AG08395 (cell line): ENCODE data around the gene TMEM30B.
"Not testable (repeated sequence)": the region's sequence is repeated elsewhere in the genome, so short reads cannot be mapped to it uniquely, and the experiment has no call there.

Source experiments
- DNase-seq: peaks from one replicate; pipeline ENCODE4 v3.0.0; 2012; ENCODE audit warnings: mixed read lengths, low spot score

The TMEM30B gene

GRCh38 chr14:61281186-61281947 is at the start of gene TMEM30B:
TMEM30B (minus strand) TSS chr14:61281338; CDS start chr14:61281147, 191 bp downstream.
- DNase-seq, result no peak

- DNase-seq, result no peak
These were observed 49.4 kb upstream of the TMEM30B start for GRCh38 chr14:61330511-61330910.

- no peak for DNase-seq
These were observed 48.4 kb upstream of the TMEM30B start for GRCh38 chr14:61329478-61330051.

GRCh38 chr14:61328626-61329262 is 47.6 kb upstream of the TMEM30B start:
- no peak for DNase-seq

GRCh38 chr14:61326847-61327246 is 45.7 kb upstream of the TMEM30B start:
- DNase-seq, result no peak

GRCh38 chr14:61326146-61326545 is 45.0 kb upstream of the TMEM30B start:
- DNase-seq, result no peak

GRCh38 chr14:61325166-61325565 is 44.0 kb upstream of the TMEM30B start:
- no peak for DNase-seq

GRCh38 chr14:61323970-61324369 is 42.8 kb upstream of the TMEM30B start:
- DNase-seq, result no peak

GRCh38 chr14:61322799-61323290 is 41.7 kb upstream of the TMEM30B start:
- DNase-seq, result no peak

GRCh38 chr14:61322011-61322798 is 41.1 kb upstream of the TMEM30B start:
- no peak for DNase-seq

- no peak for DNase-seq
These were observed 40.4 kb upstream of the TMEM30B start, which contains the start of gene PRKCH for GRCh38 chr14:61321385-61322010. PRKCH (plus strand) TSS chr14:61321579; CDS start chr14:61322102, 523 bp downstream.

- no peak for DNase-seq
These were observed 39.8 kb upstream of the TMEM30B start for GRCh38 chr14:61320806-61321384.

- not testable (repeated sequence) for DNase-seq
These were observed 39.0 kb upstream of the TMEM30B start for GRCh38 chr14:61320170-61320569.

GRCh38 chr14:61319706-61320105 is 38.6 kb upstream of the TMEM30B start:
- no peak for DNase-seq

GRCh38 chr14:61319086-61319485 is 37.9 kb upstream of the TMEM30B start:
- no peak for DNase-seq

GRCh38 chr14:61315313-61315712 is 34.2 kb upstream of the TMEM30B start:
- DNase-seq, result no peak

GRCh38 chr14:61308701-61309100 is 27.6 kb upstream of the TMEM30B start:
- DNase-seq, result not testable (repeated sequence)

GRCh38 chr14:61308198-61308597 is 27.1 kb upstream of the TMEM30B start:
- DNase-seq, result no peak

GRCh38 chr14:61304688-61305087 is 23.6 kb upstream of the TMEM30B start:
- no peak for DNase-seq

GRCh38 chr14:61300754-61301153 is 19.6 kb upstream of the TMEM30B start:
- DNase-seq, result no peak

- DNase-seq, result no peak
These were observed 19.1 kb upstream of the TMEM30B start for GRCh38 chr14:61300209-61300608.
